GM10248 (cell line): ENCODE data around the gene TRPM8.
"Not testable (repeated sequence)": the region's sequence is repeated elsewhere in the genome, so short reads cannot be mapped to it uniquely, and the experiment has no call there.

Experiments used
- CTCF ChIA-PET: fragments of 300-600 bp; sonication (Branson Sonifier 250); formaldehyde crosslinking; extraction: SDS; loops from one replicate; lab custom pipeline; 2021; ENCODE audit warnings: antibody characterized with exemption; lab: Yijun Ruan, JAX
- POLR2A ChIA-PET: fragments of 350-650 bp; sonication (Branson Sonifier 250); formaldehyde crosslinking; extraction: SDS; loops from one replicate; lab custom pipeline; 2020; ENCODE audit warnings: antibody characterized with exemption; lab: Yijun Ruan, JAX
- DNase-seq: peaks from one replicate; pipeline ENCODE4 v3.0.0; 2012; ENCODE audit errors: extremely low spot score
- CTCF ChIP-seq: IDR thresholded peaks from 2 replicates; pipeline ENCODE4 v1.5.1; 2012; ENCODE audit warnings: mild to moderate bottlenecking, low read depth; ENCODE audit errors: extremely low read depth, missing control alignments, control extremely low read depth

Gene TRPM8

DNA sequence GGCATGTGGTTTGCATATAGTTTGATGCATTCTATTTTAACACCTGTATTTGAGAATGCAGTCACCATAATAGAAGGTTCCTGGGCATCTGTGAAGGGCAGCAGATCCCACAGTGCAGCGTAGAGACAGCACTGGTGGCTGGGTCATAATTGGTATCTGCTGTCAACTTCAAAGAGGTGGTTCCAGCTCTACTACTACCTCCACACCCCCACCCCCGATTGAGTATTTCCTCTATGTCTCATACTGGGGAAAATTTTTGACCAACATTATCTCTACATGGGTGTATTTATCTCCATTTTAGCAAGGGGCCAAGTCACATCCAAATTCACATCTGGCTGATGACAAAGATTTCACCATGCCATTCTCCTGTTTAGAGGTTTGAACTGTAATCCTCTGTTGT, 43.0 kb downstream of the TRPM8 start:
- TF ChIP-seq CTCF, result no peak
- ChIA-PET POLR2A (no interaction called here), CTCF (no interaction called here)
- DNase-seq, result no peak

DNA sequence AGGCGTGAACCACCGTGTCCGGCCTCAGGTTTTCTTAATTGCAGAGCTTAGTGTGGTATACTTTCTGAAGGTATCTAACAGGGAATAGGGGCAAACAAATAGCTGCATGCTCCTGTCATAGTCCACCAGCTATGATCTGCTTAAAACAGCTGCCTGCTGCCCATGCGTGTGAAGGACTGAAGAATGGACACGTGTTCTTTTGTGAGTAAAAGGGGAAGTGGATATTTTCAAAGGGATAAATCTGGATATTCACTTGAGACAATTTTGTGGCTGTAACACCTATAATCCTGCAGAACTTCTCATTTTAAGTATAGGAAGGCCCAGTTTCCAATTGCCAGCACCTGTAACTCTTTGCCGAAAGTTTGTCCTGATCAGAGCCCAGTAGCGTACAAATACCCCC, 44.7 kb downstream of the TRPM8 start:
- ChIA-PET POLR2A (no interaction called here), CTCF (no interaction called here)
- no peak for TF ChIP-seq CTCF
- DNase-seq, result no peak

- no peak for DNase-seq
- no peak for TF ChIP-seq CTCF
- ChIA-PET POLR2A (no interaction called here), CTCF (interaction anchor here (1.2 kb wide), 1 partner anchor 50 kb away, joined by 3 read pairs; no protein-coding TSS in a partner anchor)
These were observed 47.4 kb downstream of the TRPM8 start for GRCh38 chr2:233964581-233964980.

- no peak for DNase-seq
- ChIA-PET POLR2A (no interaction called here), CTCF (no interaction called here)
- TF ChIP-seq CTCF, result no peak
These were observed 47.9 kb downstream of the TRPM8 start for GRCh38 chr2:233965032-233965603.

DNA sequence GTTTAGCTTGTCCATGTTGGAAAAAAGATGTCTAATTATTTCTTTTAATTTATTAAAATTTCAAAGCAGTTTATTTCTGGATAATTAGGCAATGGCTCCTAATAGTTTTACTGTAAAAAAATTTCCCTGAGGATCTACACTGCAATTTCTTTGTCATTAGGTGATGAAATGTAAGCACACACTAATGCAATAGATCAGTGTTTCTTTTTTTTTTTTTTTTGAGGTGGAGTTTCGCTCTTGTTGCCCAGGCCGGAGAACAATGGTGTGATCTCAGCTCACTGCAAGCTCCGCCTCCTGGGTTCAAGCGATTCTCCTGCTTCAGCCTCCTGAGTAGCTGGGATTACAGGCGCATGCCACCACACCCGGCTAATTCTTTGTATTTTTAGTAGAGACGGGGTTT, 48.5 kb downstream of the TRPM8 start:
- POLR2A ChIA-PET, CTCF ChIA-PET, DNase-seq: not testable (repeated sequence)

DNA sequence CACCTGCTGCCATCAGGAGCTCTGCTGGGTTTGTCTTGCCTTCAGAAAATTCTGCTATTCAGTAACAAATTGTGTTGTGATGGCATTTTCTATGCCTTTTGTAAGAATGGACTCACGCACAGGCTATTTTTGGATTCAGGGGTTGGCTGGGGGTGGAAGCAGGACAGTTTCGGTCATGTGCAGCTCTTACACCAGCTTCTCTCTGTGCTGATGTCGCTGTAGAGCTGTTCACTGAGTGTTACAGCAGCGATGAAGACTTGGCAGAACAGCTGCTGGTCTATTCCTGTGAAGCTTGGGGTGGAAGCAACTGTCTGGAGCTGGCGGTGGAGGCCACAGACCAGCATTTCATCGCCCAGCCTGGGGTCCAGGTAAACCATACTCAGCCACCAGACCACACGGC, 49.2 kb downstream of the TRPM8 start:
- DNase-seq, result no peak
- no peak for TF ChIP-seq CTCF
- CTCF ChIA-PET, result no interaction called here
- POLR2A ChIA-PET, result no interaction called here

GRCh38 chr2:233967164-233967563, 50.0 kb downstream of the TRPM8 start:
- CTCF ChIA-PET, result no interaction called here
- no peak for TF ChIP-seq CTCF
- DNase-seq, result no peak
- POLR2A ChIA-PET, result no interaction called here
